Esophagus (tissue), 2 donors: ENCODE results near the gene LAMA2. TPM values are rescaled to one million over a fixed set of nuclear protein-coding genes. Genes with fewer than 3 reads are reported as not detected.

ENCODE experiments used
- H3K27ac ChIP-seq, 2 donors: one replicate each; pipeline ENCODE4 v1.5.1; 2013; ENCODE audit warnings: low read depth in 2 of 2, mild to moderate bottlenecking in 2 of 2, inconsistent platforms in 1 of 2, low read length in 1 of 2, moderate library complexity in 1 of 2
- H3K27me3 ChIP-seq, 2 donors: one replicate each; pipeline ENCODE4 v1.6.1; 2013; ENCODE audit warnings: low read length in 2 of 2, control low read depth in 1 of 2, mild to moderate bottlenecking in 1 of 2; ENCODE audit not compliant: insufficient read depth in 2 of 2, control insufficient read depth in 1 of 2
- H3K36me3 ChIP-seq, 2 donors: one replicate each; pipeline ENCODE4 v1.6.1; 2013; ENCODE audit warnings: low read length in 1 of 2; ENCODE audit not compliant: control insufficient read depth in 2 of 2, insufficient read depth in 2 of 2
- H3K4me1 ChIP-seq, 2 donors: one replicate each; pipeline ENCODE4 v1.6.1; 2013; ENCODE audit warnings: low read length in 1 of 2; ENCODE audit not compliant: control insufficient read depth in 2 of 2, insufficient read depth in 2 of 2
- H3K4me3 ChIP-seq, 2 donors: one replicate each; pipeline ENCODE4 v1.5.1; 2013; ENCODE audit warnings: low read length in 2 of 2, mild to moderate bottlenecking in 2 of 2, low read depth in 1 of 2, moderate library complexity in 1 of 2
- H3K9me3 ChIP-seq, 2 donors: one replicate each; pipeline ENCODE4 v1.6.1; 2013; ENCODE audit warnings: mild to moderate bottlenecking in 2 of 2, low read depth in 1 of 2, low read length in 1 of 2, moderate library complexity in 1 of 2; ENCODE audit not compliant: control insufficient read depth in 2 of 2, insufficient read depth in 1 of 2
- WGBS, 2 donors: extraction: QIAGEN DNeasy Blood & Tissue Kit; methylation state at CpG; one replicate each; pipeline ENCODE4 v1.1.7; 2013; 5-methylcytosine and 5-hydroxymethylcytosine counted together
- polyA plus RNA-seq, 2 donors: library from polyadenylated mRNA; stranded (reverse); fragments of 200-250 nt; gene quantifications; one replicate each; pipeline ENCODE4 v1.2.3, GENCODE V29; 2013
- donor health status: healthy with polysubstance abuse.
- donor health status: Bipolar disorder and iron deficiency.

LAMA2 gene
- polyA plus RNA-seq, 2 donors, result 0.67 to 2.7 TPM

- peak overlapping the region in 1 of 2 donors; percentile 29 for H3K27ac ChIP-seq
- H3K4me3 ChIP-seq, result no peak overlapping the region
- H3K27me3 ChIP-seq, result no peaks in the 10 kb centered on the region
- H3K9me3 ChIP-seq, result no peaks in the 10 kb centered on the region
- 4 to 8% methylated on average over 8 of the region's 8 CpGs for WGBS, 2 donors
- peaks cover 0 to 4% of the 10 kb centered on the region in 2 donors for H3K4me1 ChIP-seq
- H3K36me3 ChIP-seq, result no peaks in the 10 kb centered on the region
Observed at GRCh38 chr6:129498950-129499842, 616.3 kb downstream of the LAMA2 start.

- H3K36me3 ChIP-seq, result no peaks in the 10 kb centered on the region
- WGBS, 2 donors, result 53 to 71% methylated on average over 4 of the region's 4 CpGs
Observed at GRCh38 chr6:129499843-129500219, 616.9 kb downstream of the LAMA2 start.

GRCh38 chr6:129500958-129501739, 618.2 kb downstream of the LAMA2 start:
- WGBS, 2 donors, result 58 to 66% methylated on average over 13 of the region's 13 CpGs
- Histone ChIP-seq H3K27ac (peak overlapping the region in 1 of 2 donors; percentile 62), H3K27me3 (no peaks in the 10 kb centered on the region), H3K36me3 (no peaks in the 10 kb centered on the region), H3K9me3 (no peaks in the 10 kb centered on the region), H3K4me3 (no peak overlapping the region), H3K4me1 (peaks cover 0 to 4% of the 10 kb centered on the region in 2 donors)

More at GRCh38 chr6:129499843-129500219, 616.9 kb downstream of the LAMA2 start:
- H3K27ac ChIP-seq, result no peak overlapping the region
- H3K9me3 ChIP-seq, result no peaks in the 10 kb centered on the region
- peaks cover 0 to 4% of the 10 kb centered on the region in 2 donors for H3K4me1 ChIP-seq
- no peak overlapping the region for H3K4me3 ChIP-seq
- no peaks in the 10 kb centered on the region for H3K27me3 ChIP-seq

GRCh38 chr6:129501740-129502660, 619.1 kb downstream of the LAMA2 start:
- peaks cover 0 to 4% of the 10 kb centered on the region in 2 donors for H3K4me1 ChIP-seq
- no peaks in the 10 kb centered on the region for H3K36me3 ChIP-seq
- WGBS, 2 donors, result 80 to 81% methylated on average over 6 of the region's 6 CpGs
- H3K27ac ChIP-seq, result no peak overlapping the region
- no peak overlapping the region for H3K4me3 ChIP-seq
- H3K9me3 ChIP-seq, result no peaks in the 10 kb centered on the region
- no peaks in the 10 kb centered on the region for H3K27me3 ChIP-seq

- no peak overlapping the region for H3K4me3 ChIP-seq
- H3K4me1 ChIP-seq, result peaks cover 0 to 2% of the 10 kb centered on the region in 2 donors
- no peaks in the 10 kb centered on the region for H3K36me3 ChIP-seq
- WGBS, 2 donors, result 91 to 95% methylated on average over 2 of the region's 2 CpGs
- no peak overlapping the region for H3K27ac ChIP-seq
- no peaks in the 10 kb centered on the region for H3K9me3 ChIP-seq
- no peaks in the 10 kb centered on the region for H3K27me3 ChIP-seq
Observed at GRCh38 chr6:129504456-129504855, 621.5 kb downstream of the LAMA2 start.

GRCh38 chr6:129507059-129507807, 624.3 kb downstream of the LAMA2 start:
- no peaks in the 10 kb centered on the region for H3K36me3 ChIP-seq
- 57 to 63% methylated on average over 5 of the region's 5 CpGs for WGBS, 2 donors
- no peaks in the 10 kb centered on the region for H3K9me3 ChIP-seq
- H3K4me1 ChIP-seq, result no peaks in the 10 kb centered on the region
- no peaks in the 10 kb centered on the region for H3K27me3 ChIP-seq
- no peak overlapping the region for H3K4me3 ChIP-seq
- no peak overlapping the region for H3K27ac ChIP-seq

GRCh38 chr6:129507846-129508245, 624.9 kb downstream of the LAMA2 start:
- 45 to 47% methylated on average over 1 of the region's 1 CpG for WGBS, 2 donors
- Histone ChIP-seq H3K27me3 (no peaks in the 10 kb centered on the region), H3K4me1 (no peaks in the 10 kb centered on the region), H3K9me3 (no peaks in the 10 kb centered on the region), H3K4me3 (no peak overlapping the region), H3K36me3 (no peaks in the 10 kb centered on the region), H3K27ac (no peak overlapping the region)

GRCh38 chr6:129508477-129509145, 625.7 kb downstream of the LAMA2 start:
- WGBS, 2 donors, result 67 to 77% methylated on average over 4 of the region's 4 CpGs
- Histone ChIP-seq H3K9me3 (no peaks in the 10 kb centered on the region), H3K27ac (no peak overlapping the region), H3K36me3 (no peaks in the 10 kb centered on the region), H3K4me1 (no peaks in the 10 kb centered on the region), H3K27me3 (no peaks in the 10 kb centered on the region), H3K4me3 (no peak overlapping the region)
